NCI-H2029 treated with DMSO at 0.1 percent for 48 hours (cell line): ENCODE data around the gene HES2.
"Not testable (repeated sequence)": the region's sequence is repeated elsewhere in the genome, so short reads cannot be mapped to it uniquely, and the experiment has no call there.

ENCODE experiments used
- DNase-seq: peaks from one replicate; lab custom pipeline; 2025; lab: John Stamatoyannopoulos, UW

HES2 gene

GRCh38 chr1:6419804-6420453 lies at the start of gene HES2:
Gene HES2, minus strand, starts transcription at chr1:6419919. Its CDS starts 99 bp downstream, at chr1:6419820.
- no peak for DNase-seq

- no peak for DNase-seq
Observed at GRCh38 chr1:6468729-6469461, 49.2 kb upstream of the HES2 start.

GRCh38 chr1:6467744-6468688 lies 48.3 kb upstream of the HES2 start:
- DNase-seq = no peak

GRCh38 chr1:6467224-6467623 lies 47.5 kb upstream of the HES2 start:
- DNase-seq = no peak

GRCh38 chr1:6466751-6467150 lies 47.0 kb upstream of the HES2 start:
- DNase-seq = no peak

- no peak for DNase-seq
Observed at GRCh38 chr1:6466023-6466422, 46.3 kb upstream of the HES2 start, which contains the start of gene TNFRSF25. Gene TNFRSF25, minus strand, starts transcription at chr1:6466173. Its CDS starts 66 bp downstream, at chr1:6466107.

- DNase-seq = no peak
Observed at GRCh38 chr1:6465461-6466005, 45.8 kb upstream of the HES2 start.

GRCh38 chr1:6464915-6465314 lies 45.2 kb upstream of the HES2 start:
- DNase-seq = no peak

GRCh38 chr1:6464514-6464836 lies 44.8 kb upstream of the HES2 start:
- DNase-seq = no peak

GRCh38 chr1:6463120-6463412 lies 43.3 kb upstream of the HES2 start:
- no peak for DNase-seq

- DNase-seq = no peak
Observed at GRCh38 chr1:6462412-6463119, 42.8 kb upstream of the HES2 start.

GRCh38 chr1:6461538-6462411 lies 42.1 kb upstream of the HES2 start:
- no peak for DNase-seq

GRCh38 chr1:6461051-6461530 lies 41.4 kb upstream of the HES2 start:
- DNase-seq = no peak

- DNase-seq = no peak
Observed at GRCh38 chr1:6460301-6461050, 40.8 kb upstream of the HES2 start.

GRCh38 chr1:6459850-6460265 lies 40.1 kb upstream of the HES2 start:
- no peak for DNase-seq

- no peak for DNase-seq
Observed at GRCh38 chr1:6456800-6457466, 37.2 kb upstream of the HES2 start.

GRCh38 chr1:6455752-6456520 lies 36.2 kb upstream of the HES2 start:
- not testable (repeated sequence) for DNase-seq
